Progenitor cell of endocrine pancreas (in vitro differentiated cells): Measurements from ENCODE around the gene CFAP43. TPM values are rescaled to one million over a fixed set of nuclear protein-coding genes. Genes with fewer than 3 reads are reported as not detected.

Source experiments
- DNase-seq: peaks from one replicate; pipeline ENCODE4 v3.0.0; 2021; ENCODE audit warnings: low spot score; ENCODE audit not compliant: unreplicated experiment
- H3K27ac Mint-ChIP-seq: 2 replicates; pipeline ENCODE4 v1.8.0; 2021; ENCODE audit warnings: mild to moderate bottlenecking, moderate library complexity, mixed read lengths
- H3K27me3 Mint-ChIP-seq: 2 replicates; pipeline ENCODE4 v1.8.0; 2021; ENCODE audit warnings: mixed read lengths
- H3K36me3 Mint-ChIP-seq: 2 replicates; pipeline ENCODE4 v1.8.0; 2022; ENCODE audit warnings: mixed read lengths; ENCODE audit not compliant: insufficient read depth
- H3K4me1 Mint-ChIP-seq: 2 replicates; pipeline ENCODE4 v1.8.0; 2021; ENCODE audit warnings: low read depth, mixed read lengths
- H3K4me3 Mint-ChIP-seq: 2 replicates; pipeline ENCODE4 v1.8.0; 2021; ENCODE audit warnings: low read depth, mild to moderate bottlenecking, moderate library complexity, mixed read lengths
- H3K9me3 Mint-ChIP-seq: 2 replicates; pipeline ENCODE4 v1.8.0; 2021; ENCODE audit warnings: low read depth, mixed read lengths
- total RNA-seq: library from RNA; stranded (reverse); gene quantifications from 2 replicates; pipeline ENCODE4 v1.2.1, GENCODE V29; 2021
- TF ChIP-seq, protein P1 (sequence below): fragments of 200-600 bp; sonication (generic); IDR thresholded peaks from one replicate; pipeline ENCODE4 v1.5.0; 2021; ENCODE audit warnings: antibody characterized with exemption, mild to moderate bottlenecking; ENCODE audit not compliant: unreplicated experiment

CFAP43 gene
- total RNA-seq, 1 donor from 2014 or later, result 5.4 TPM

DNA sequence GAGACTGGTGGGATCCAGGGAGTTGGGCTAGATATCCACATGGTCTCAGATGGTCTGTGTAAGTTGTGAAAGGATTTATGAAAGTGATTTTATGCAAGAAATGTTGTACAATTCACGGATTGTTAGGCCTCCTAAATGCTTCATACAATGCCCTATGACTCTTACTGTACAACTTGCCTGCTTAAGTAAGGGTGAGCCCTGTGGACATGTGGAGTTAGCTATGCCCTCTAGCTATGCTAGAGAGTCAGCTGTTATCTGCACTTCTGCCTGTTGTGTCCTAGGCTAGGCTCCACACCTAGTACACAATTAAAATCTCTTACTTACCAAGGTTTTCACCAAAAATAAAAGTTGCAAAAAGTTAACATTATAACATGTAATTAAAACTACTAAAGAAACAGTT lies 1.7 kb upstream of the CFAP43 start:
- H3K4me1 Mint-ChIP-seq, result peaks cover 3% of the 10 kb centered on the region
- H3K36me3 Mint-ChIP-seq, result peaks cover 6% of the 10 kb centered on the region
- no peak for DNase-seq
- TF ChIP-seq, protein P1, sequence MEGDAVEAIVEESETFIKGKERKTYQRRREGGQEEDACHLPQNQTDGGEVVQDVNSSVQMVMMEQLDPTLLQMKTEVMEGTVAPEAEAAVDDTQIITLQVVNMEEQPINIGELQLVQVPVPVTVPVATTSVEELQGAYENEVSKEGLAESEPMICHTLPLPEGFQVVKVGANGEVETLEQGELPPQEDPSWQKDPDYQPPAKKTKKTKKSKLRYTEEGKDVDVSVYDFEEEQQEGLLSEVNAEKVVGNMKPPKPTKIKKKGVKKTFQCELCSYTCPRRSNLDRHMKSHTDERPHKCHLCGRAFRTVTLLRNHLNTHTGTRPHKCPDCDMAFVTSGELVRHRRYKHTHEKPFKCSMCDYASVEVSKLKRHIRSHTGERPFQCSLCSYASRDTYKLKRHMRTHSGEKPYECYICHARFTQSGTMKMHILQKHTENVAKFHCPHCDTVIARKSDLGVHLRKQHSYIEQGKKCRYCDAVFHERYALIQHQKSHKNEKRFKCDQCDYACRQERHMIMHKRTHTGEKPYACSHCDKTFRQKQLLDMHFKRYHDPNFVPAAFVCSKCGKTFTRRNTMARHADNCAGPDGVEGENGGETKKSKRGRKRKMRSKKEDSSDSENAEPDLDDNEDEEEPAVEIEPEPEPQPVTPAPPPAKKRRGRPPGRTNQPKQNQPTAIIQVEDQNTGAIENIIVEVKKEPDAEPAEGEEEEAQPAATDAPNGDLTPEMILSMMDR, result no peak
- no peak overlapping the region for H3K27ac Mint-ChIP-seq
- peak overlapping the region; percentile 50 for H3K4me3 Mint-ChIP-seq
- no peaks in the 10 kb centered on the region for H3K27me3 Mint-ChIP-seq
- peaks cover 13% of the 10 kb centered on the region for H3K9me3 Mint-ChIP-seq

DNA sequence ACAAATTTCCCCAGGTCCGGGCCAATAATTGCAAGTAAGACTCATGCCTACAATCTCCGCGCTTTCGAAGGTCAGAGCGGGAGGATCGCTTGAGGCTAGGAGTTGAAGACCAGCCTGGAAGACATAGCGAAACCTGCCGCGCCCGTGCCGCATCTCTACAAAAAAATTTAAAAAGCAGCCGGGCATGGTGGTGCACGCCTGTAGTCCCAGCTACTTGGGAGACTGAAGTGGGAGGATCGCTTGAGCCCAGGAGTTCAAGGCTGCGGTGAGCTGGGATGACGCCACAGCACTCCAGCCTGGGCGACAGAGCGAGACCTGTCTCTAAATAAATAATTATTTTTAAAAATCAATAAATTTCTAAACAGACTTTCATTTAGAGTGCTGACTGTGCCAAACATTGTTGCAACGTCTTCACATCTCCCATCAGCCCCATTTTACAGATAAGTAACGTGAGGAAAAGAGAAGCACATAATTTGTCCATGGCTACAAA lies 494 bp upstream of the CFAP43 start:
- peaks cover 6% of the 10 kb centered on the region for H3K36me3 Mint-ChIP-seq
- peaks cover 13% of the 10 kb centered on the region for H3K9me3 Mint-ChIP-seq
- no peak for DNase-seq
- TF ChIP-seq, protein P1, result no peak
- H3K27ac Mint-ChIP-seq, result peak overlapping the region; percentile 67
- no peaks in the 10 kb centered on the region for H3K27me3 Mint-ChIP-seq
- peak overlapping the region; percentile 86 for H3K4me3 Mint-ChIP-seq
- H3K4me1 Mint-ChIP-seq, result peaks cover 3% of the 10 kb centered on the region

DNA sequence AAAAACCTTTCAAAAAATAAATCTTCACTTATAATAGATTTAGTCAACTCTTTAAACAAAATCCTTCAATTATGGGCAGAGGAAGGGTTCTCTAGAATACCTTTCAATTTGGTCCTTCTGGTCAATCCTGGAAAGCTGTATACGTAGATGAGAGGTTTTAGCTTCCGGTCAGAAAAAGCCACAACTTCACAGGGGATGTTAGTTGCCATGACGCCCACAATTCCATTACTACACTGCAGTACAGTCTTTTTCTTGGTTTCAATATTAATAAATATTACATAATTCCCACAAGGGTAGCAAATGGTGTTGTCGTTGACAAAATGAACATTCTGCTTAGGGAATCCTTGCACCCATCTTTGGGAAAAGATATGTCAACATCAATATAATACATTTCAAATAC lies 1.7 kb downstream of the CFAP43 start:
- peaks cover 5% of the 10 kb centered on the region for H3K9me3 Mint-ChIP-seq
- H3K4me1 Mint-ChIP-seq, result peaks cover 3% of the 10 kb centered on the region
- no peak for DNase-seq
- no peaks in the 10 kb centered on the region for H3K27me3 Mint-ChIP-seq
- no peaks in the 10 kb centered on the region for H3K36me3 Mint-ChIP-seq
- no peak overlapping the region for H3K27ac Mint-ChIP-seq
- H3K4me3 Mint-ChIP-seq, result no peak overlapping the region
- TF ChIP-seq, protein P1, result no peak

DNA sequence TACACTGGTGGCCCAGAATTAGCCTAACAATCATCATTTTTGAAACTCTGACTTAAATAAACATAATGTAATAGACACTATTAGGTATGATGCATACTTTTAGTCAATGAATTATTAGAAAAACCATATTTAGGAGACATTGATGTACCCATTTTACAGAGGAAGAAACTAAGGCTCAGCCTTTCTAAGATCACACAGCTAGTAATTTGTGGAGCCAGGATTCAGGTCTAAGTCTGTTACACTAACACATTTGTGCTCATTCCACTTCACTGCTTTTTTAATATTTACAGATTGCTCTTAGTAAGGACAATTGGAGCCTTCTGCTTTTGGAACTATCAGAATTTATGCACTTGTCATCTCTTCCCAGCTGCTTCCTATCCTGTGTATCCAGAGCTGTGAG lies 8.9 kb downstream of the CFAP43 start:
- Mint-ChIP-seq H3K27ac (no peak overlapping the region), H3K36me3 (no peaks in the 10 kb centered on the region), H3K27me3 (no peaks in the 10 kb centered on the region), H3K9me3 (no peaks in the 10 kb centered on the region), H3K4me3 (no peak overlapping the region), H3K4me1 (peaks cover 3% of the 10 kb centered on the region)
- no peak for DNase-seq
- TF ChIP-seq, protein P1, result no peak

DNA sequence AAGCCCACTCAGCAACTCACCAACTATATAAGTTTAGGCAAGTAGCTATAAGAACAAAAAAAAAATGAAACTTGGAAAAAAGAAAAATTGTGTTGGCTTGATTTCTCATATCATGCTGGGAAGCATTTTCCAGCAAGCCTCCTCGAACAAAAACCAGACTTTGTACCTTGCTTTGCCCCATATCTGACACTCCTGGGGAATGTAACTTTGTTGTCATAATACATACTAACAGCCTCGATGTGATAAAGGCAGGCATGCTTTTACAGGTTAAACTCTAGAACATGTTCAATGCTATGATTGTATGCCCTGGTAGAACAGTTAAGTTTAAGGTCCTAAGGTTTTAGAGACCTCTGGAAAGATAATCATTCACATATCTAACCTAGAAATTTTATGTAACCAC lies 11.6 kb downstream of the CFAP43 start:
- TF ChIP-seq, protein P1, result no peak
- H3K9me3 Mint-ChIP-seq, result no peaks in the 10 kb centered on the region
- no peak for DNase-seq
- peaks cover 3% of the 10 kb centered on the region for H3K4me1 Mint-ChIP-seq
- H3K27ac Mint-ChIP-seq, result no peak overlapping the region
- no peaks in the 10 kb centered on the region for H3K27me3 Mint-ChIP-seq
- no peak overlapping the region for H3K4me3 Mint-ChIP-seq
- H3K36me3 Mint-ChIP-seq, result no peaks in the 10 kb centered on the region
